ENCODE results near the gene SSNA1. TPM values are rescaled to one million over a fixed set of nuclear protein-coding genes. Genes with fewer than 3 reads are reported as not detected.

SSNA1 gene
- total and polyA plus RNA-seq, 9 of the 15 experiments (the other 6 are each of a cell fraction or from before 2014, with no cell fraction given) = 1.9 to 130 (median 57.1) TPM

- TF ChIP-seq PHB2 (IDR thresholded peaks at IDR 0.05; ENCODE audit: low read depth) (no peak), POLR2AphosphoS2 (IDR thresholded peaks at IDR 0.05; ENCODE audit: low read length) (no peak), NR2F6 (CRISPR knock-in tag; IDR thresholded peaks at IDR 0.05) (no peak), POLR3G (IDR thresholded peaks at IDR 0.05; ENCODE audit: extremely low read depth, insufficient read length, insufficient replicate concordance) (no peak), ATF4 (CRISPR knock-in tag; IDR thresholded peaks at IDR 0.05) (no peak), E2F5 (CRISPR knock-in tag; IDR thresholded peaks at IDR 0.05) (no peak), YBX1 (IDR thresholded peaks at IDR 0.05) (no peak), RFX1 (IDR thresholded peaks at IDR 0.05) (no peak), CBX8 (IDR thresholded peaks at IDR 0.05; ENCODE audit: borderline replicate concordance, extremely low read depth, low read depth, low read length, poor library complexity, severe bottlenecking) (no peak), SMARCA4 (IDR thresholded peaks at IDR 0.05) (no peak), GTF2A2 (tag; IDR thresholded peaks at IDR 0.05) (no peak), KLF10 (CRISPR knock-in tag; IDR thresholded peaks at IDR 0.05) (no peak), ATF2 (CRISPR knock-in tag; IDR thresholded peaks at IDR 0.05) (no peak), ZBTB2 (IDR thresholded peaks at IDR 0.05) (no peak), BRCA1 (IDR thresholded peaks at IDR 0.05) (no peak), BRCA1 (CRISPR knock-in tag; IDR thresholded peaks at IDR 0.05) (no peak), CREB3L1 (IDR thresholded peaks at IDR 0.05; ENCODE audit: borderline replicate concordance, low read depth) (no peak), ZNF140 (CRISPR knock-in tag; IDR thresholded peaks at IDR 0.05) (no peak), EHMT2 (IDR thresholded peaks at IDR 0.05) (no peak), HNRNPL (IDR thresholded peaks at IDR 0.05; ENCODE audit: low read depth, low read length) (no peak), DLX4 (CRISPR knock-in tag; IDR thresholded peaks at IDR 0.05) (no peak), SOX6 (IDR thresholded peaks at IDR 0.05) (no peak), CEBPB (tag; IDR thresholded peaks at IDR 0.05) (no peak), BACH1 (tag; IDR thresholded peaks at IDR 0.05) (no peak)
These were observed 49.6 kb upstream of the SSNA1 start, which contains the start of gene GRIN1 (continued) for GRCh38 chr9:137138722-137139467.
